Sciatic nerve (tissue), 2 donors: Measurements from ENCODE around the gene ZDHHC13. TPM values are rescaled to one million over a fixed set of nuclear protein-coding genes. Genes with fewer than 3 reads are reported as not detected.
"Not testable (repeated sequence)": the region's sequence is repeated elsewhere in the genome, so short reads cannot be mapped to it uniquely, and the experiment has no call there.

Source experiments
- ATAC-seq: fragments of 200-7000 bp; cut with Tn5 transposase; one replicate; pipeline ENCODE4 v1.9.1; 2020; ENCODE audit warnings: mild to moderate bottlenecking, moderate library complexity
- DNase-seq: peaks from one replicate; pipeline ENCODE4 v3.0.0-alpha.2; 2020; ENCODE audit warnings: low spot score
- intact Hi-C: fragments of 100-400 bp; cut with DNase I; formaldehyde crosslinking; loops from one replicate; pipeline ENCODE4 v1.14.2; 2022
- total RNA-seq: library from RNA; stranded (reverse); fragmentation: NEBNext Ultra II Directional; extraction: Animal tissue kit (Norgen Biotek cat#: 25700); gene quantifications from one replicate; pipeline ENCODE4 v1.2.1, GENCODE V29; 2021
- donor health status: DM: no; HTN: no; CAD: no.
- donor health status: DM: no; HTN: no; CAD: no.

The ZDHHC13 gene
- total RNA-seq, 1 donor from 2014 or later = 5.8 TPM

- DNase-seq = no peak
- intact Hi-C loops = no loop called here
- no peak for ATAC-seq
These were observed 22.1 kb upstream of the ZDHHC13 start for GRCh38 chr11:19094859-19095258.

DNA sequence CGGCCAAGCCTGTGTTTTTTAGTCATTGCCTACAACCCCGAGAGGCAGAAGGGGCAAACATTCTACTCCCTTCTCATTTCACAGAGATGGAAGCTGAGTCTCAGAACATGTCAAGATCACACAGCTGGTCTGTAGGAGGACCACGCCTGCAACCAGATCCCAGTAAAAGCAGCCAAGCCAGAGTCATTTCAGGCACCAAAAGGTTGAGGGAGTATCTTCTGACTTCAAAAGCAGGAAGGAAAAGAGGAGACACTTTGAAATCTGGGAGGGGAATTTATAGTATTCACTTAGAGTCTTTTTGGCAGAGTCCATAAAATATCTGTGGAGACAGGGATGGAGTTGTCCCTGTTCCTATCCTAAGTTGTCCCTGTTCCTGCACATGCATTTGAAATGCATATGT, 17.9 kb upstream of the ZDHHC13 start:
- no peak for DNase-seq

DNA sequence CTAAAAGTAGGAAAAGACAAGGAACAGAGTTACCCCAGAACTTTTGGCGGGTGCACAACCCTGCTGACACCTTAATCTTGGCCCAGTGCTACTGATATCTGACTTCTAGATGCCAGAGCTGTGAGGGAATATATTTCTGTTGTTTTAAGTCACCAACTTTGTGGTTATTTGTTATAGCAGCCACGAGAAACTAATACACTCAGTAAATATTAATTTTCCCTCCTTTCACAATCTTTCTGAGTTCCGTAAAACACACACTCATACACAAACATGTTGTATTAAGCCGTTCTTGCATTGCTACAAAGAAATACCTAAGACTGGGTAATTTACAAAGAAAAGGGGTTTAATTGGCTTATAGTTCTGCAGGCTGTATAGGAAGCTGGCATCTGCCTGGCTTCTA, 16.1 kb upstream of the ZDHHC13 start:
- DNase-seq (no peak), ATAC-seq (no peak)
- intact Hi-C loops = loop anchor here (5.0 kb wide), 1 partner anchor 546 kb away; no protein-coding TSS in a partner anchor

More for the DNA sequence above, 17.9 kb upstream of the ZDHHC13 start:
- no peak for ATAC-seq
- intact Hi-C loops = no loop called here

GRCh38 chr11:19101796-19102520, 15.0 kb upstream of the ZDHHC13 start:
- ATAC-seq = no peak
- intact Hi-C loops = loop anchor here (5.0 kb wide), 1 partner anchor 545 kb away; no protein-coding TSS in a partner anchor
- no peak for DNase-seq

GRCh38 chr11:19102521-19102900, 14.5 kb upstream of the ZDHHC13 start:
- no peak for DNase-seq
- no peak for ATAC-seq
- intact Hi-C loops = loop anchor here (5.0 kb wide), 1 partner anchor 545 kb away; no protein-coding TSS in a partner anchor

DNA sequence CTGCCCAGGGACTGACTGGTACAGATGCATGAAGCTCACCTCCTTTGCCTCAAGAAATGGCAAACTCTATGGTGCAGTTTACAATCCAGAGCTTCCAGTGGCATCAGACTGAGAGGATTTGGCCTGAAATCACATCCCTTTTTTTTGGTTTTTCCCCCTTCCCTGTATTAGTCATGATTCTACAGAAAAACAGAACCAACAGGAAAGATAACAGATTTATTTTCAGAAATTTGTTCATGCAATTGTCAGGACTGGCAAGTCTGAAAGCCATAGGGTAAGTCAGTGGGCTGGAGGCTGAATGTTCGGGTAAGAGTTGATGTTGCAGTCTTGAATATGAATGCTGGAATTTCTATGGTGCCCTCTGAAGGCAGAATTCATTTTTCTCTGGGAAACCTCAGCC, 12.0 kb upstream of the ZDHHC13 start:
- intact Hi-C loops = no loop called here
- ATAC-seq (no peak), DNase-seq (no peak)

GRCh38 chr11:19107125-19107524, 9.8 kb upstream of the ZDHHC13 start:
- DNase-seq = no peak
- intact Hi-C loops = no loop called here

GRCh38 chr11:19110295-19110694, 6.7 kb upstream of the ZDHHC13 start:
- intact Hi-C loops = no loop called here
- no peak for ATAC-seq
- no peak for DNase-seq

More at GRCh38 chr11:19107125-19107524, 9.8 kb upstream of the ZDHHC13 start:
- no peak for ATAC-seq

GRCh38 chr11:19111809-19112208, 5.2 kb upstream of the ZDHHC13 start:
- intact Hi-C loops = no loop called here

DNA sequence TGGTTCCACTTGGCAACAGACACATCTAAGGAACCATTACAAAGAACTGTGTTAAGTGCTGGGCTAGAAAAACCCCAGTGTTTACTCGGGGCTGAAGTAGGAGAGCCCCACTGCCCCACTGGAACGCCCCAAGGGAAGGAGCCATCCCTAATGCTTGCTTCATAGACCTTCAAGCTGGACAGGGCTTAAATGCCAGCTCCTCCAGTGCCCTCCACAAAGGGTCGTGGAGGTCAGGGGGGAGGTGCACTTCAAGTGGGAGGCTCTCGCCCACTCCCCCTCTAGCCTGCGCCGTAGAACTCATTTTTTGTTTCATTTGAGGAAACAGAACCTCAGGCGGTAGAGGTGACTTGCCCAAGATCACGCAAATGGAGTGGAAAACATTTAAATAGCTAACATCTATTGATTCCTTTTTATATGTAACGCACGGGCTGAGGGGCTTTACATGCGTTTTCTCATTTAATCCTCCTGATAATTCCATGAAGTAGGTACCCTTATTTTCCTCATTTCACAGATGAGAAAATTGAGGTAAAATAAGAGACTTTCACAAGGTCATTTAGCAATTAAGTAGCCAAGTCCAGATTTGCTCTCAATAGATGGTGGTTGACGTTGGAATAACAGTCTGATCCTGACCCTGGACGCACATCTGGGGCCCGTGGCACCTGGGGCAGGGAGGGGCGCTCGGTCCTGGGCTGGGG, 545 bp upstream of the ZDHHC13 start:
- DNase-seq (no peak), ATAC-seq (no peak)

More at GRCh38 chr11:19111809-19112208, 5.2 kb upstream of the ZDHHC13 start:
- ATAC-seq (no peak), DNase-seq (no peak)

DNA sequence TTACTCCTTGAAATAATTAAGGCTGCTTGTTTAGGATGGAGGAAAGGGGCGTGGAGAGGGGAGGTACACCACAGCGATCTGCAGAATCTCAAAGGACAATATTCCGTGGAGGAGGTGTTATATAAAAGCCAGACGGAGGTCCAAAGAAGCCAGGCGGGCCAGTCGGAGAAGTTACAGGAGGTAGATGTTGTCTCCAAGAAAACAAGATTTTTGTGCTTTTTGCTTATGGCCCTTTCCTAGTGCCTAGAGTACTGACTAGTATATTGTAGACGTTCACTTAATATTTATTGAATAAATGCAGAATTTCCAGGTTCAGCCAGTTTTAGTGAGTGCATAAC, 761 bp downstream of the ZDHHC13 start:
- DNase-seq (no peak), ATAC-seq (no peak)
- intact Hi-C loops = no loop called here

More for the DNA sequence above, 545 bp upstream of the ZDHHC13 start:
- intact Hi-C loops = no loop called here

DNA sequence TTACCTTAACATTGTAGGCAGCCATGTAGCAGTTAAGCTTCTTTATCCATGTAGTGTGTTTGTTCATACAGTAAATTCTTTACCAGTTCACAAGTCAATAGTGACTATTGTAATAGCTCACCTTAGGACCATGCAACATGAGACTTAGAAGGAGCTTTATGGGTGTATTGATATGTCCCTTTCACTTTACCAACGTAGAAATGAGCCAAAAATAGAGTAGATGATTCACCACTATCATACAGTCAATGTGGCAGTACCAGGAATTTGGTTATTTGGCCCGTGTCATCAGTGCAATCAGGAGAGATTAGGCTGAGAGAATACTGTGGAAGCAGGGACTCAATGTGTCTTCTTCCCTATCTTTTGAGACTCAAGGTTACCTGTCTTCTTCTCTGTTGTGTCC, 4.7 kb downstream of the ZDHHC13 start:
- intact Hi-C loops = no loop called here
- ATAC-seq (no peak), DNase-seq (no peak)

DNA sequence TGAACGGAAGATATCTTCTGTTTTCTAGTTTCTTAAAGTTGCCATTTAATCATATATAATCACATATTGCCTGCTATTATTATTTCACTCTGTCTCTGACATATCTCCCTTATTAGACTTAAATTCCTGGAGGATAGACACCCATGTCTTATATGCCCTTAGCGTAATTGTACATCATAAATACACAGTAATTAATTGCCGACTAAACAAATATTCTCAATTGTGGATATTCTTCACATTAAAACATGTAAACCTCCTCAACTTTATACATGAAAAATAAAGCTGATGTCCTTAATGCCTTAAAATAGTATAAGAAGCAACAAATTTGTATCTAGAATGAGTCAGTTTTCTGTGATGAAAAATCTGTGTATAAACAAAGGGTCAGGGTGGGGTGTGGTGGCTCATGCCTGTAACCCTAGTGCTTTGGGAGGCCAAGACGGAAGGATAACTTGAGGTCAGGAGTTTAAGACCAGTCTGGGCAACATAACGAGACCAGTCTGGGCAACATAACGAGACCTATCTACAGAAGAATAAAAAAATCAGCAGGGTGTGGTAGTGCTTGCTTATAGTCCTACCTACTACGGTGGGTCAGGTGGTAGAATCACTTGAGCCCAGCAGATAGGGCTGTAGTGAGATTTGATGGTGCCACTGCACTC, 6.1 kb downstream of the ZDHHC13 start:
- DNase-seq (no peak), ATAC-seq (no peak)
- intact Hi-C loops = no loop called here

DNA sequence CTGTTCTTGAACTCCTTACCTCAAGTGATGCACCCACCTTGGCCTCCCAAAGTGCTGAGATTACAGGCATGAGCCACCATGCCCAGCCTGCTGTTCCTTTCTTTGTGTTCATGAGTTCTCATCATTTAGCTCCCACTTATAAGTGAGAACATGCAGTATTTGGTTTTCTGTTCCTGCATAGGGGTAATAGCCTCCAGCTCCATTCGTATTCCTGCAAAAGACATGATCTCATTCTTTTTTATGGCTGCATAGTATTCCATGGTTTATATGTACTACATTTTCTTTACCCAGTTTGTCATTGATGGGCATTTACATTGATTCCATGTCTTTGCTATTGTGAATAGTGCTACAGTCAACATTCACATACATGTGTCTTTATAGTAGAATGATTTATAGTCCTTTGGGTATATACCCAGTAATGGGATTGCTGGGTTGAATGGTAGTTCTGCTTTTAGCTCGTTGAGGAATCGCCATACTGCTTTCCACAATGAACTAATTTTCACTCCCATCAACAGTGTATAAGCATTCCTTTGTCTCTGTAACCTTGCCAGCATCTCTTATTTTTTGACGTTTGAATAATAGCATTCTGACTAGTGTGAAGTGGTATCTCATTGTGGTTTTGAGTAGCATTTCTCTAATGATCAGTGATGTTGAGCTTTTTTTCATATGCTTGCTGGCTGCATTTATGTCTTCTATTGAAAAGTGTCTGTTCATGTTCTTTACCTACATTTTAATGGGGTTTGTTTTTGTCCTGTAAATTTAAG, 9.8 kb downstream of the ZDHHC13 start:
- DNase-seq, ATAC-seq, intact Hi-C loops: not testable (repeated sequence)

GRCh38 chr11:19134004-19134403, 17.0 kb downstream of the ZDHHC13 start:
- ATAC-seq (no peak), DNase-seq (no peak)
- intact Hi-C loops = no loop called here

GRCh38 chr11:19136884-19137283, 19.9 kb downstream of the ZDHHC13 start:
- intact Hi-C loops, ATAC-seq: not testable (repeated sequence)

DNA sequence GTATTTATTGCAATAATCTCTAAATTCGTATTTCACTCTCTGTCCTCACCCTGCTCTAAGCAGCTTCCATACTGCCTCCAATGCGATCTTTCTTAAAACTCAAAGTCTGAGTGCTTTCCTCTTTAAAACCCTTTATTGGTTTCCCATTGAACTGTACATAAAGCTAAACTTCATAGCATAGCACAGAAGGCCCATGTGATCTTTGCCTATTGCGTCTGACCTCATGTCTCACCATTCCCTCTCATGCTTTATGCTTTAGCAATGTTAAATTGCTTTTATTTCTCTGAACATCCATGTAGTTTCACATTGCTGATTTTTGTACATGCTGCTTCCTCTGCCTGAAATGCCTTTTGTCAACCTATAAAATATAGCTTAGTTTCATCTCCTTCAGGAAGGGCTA, 28.4 kb downstream of the ZDHHC13 start:
- ATAC-seq (no peak), DNase-seq (no peak)
- intact Hi-C loops = loop anchor here (10.0 kb wide), 1 partner anchor 371 kb away; no protein-coding TSS in a partner anchor

More at GRCh38 chr11:19136884-19137283, 19.9 kb downstream of the ZDHHC13 start:
- DNase-seq = not testable (repeated sequence)

DNA sequence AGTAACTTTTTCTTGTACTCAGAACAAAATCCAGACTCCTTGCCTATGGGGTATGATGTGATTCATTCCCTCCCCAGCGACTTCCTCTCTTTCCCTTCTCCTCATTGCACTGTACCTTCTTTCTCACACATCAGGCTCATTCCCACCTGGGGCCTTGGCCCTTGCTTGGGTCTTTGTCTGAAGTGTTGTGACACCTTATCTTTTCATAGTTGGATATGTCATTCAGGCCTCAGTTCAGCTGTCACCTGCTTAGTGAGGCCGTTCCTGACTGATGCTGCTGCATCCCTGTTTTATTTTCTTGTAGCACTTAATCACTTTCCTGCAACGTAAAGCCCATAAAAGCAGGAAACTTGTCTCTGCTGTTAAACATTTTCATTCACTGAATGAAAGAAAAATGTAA, 39.9 kb downstream of the ZDHHC13 start:
- ATAC-seq = no peak
- intact Hi-C loops = no loop called here
- DNase-seq = no peak

DNA sequence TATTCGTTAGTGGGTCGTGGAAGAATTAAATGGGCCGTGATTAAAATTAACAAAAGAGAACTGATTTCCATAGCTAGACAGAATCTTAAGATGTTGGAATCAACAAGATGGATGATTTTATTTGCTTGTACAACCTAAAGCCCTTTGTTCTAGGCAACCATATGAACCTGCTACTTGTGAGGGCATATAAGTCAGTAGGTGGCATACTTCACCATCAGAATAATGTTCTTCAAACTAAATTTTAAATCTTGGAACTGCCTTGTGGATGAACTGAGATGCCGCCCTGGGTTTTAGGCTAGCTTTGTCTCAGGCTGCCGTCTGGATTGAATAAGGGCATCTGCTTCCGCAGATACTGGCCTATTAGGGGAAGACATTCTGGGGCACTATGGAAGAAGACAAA, 43.9 kb downstream of the ZDHHC13 start:
- no peak for DNase-seq
- ATAC-seq = no peak
- intact Hi-C loops = no loop called here
